ENCODE measurements around the gene CACNG6.
A peak's percentile ranks its signal among the peaks of the same experiment; 100 is the strongest.
"Not testable (repeated sequence)": the region's sequence is repeated elsewhere in the genome, so short reads cannot be mapped to it uniquely, and the experiment has no call there.

The CACNG6 gene

GRCh38 chr19:53991224-53992113, at the start of gene CACNG6:
CACNG6 (plus strand) TSS chr19:53991637; CDS start chr19:53992878, 1,241 bp downstream.
- TF ChIP-seq POLR2A (IDR thresholded peaks at IDR 0.05; ENCODE audit: low read depth, low read length) = 0 out of 2 replicates have a peak, but pooled peaks have one; percentile 12
- no peak for FAIRE-seq
- peak; percentile 95 for DNase-seq (ENCODE audit: insufficient read length, low spot score)

- no peak for FAIRE-seq
- no peak for TF ChIP-seq POLR2A (IDR thresholded peaks at IDR 0.05; ENCODE audit: low read depth, low read length)
- peak; percentile 51 for DNase-seq (ENCODE audit: insufficient read length, low spot score)
Observed at GRCh38 chr19:53942001-53942786, 49.2 kb upstream of the CACNG6 start.

- FAIRE-seq = no peak
- no peak for DNase-seq (ENCODE audit: insufficient read length, low spot score)
- TF ChIP-seq POLR2A (IDR thresholded peaks at IDR 0.05; ENCODE audit: low read depth, low read length) = no peak
Observed at GRCh38 chr19:53944416-53944815, 47.0 kb upstream of the CACNG6 start.

GRCh38 chr19:53944933-53945332, 46.5 kb upstream of the CACNG6 start:
- no peak for TF ChIP-seq POLR2A (IDR thresholded peaks at IDR 0.05; ENCODE audit: low read depth, low read length)
- DNase-seq (ENCODE audit: insufficient read length, low spot score) (no peak), FAIRE-seq (no peak)

GRCh38 chr19:53945441-53945840, 46.0 kb upstream of the CACNG6 start:
- DNase-seq (ENCODE audit: insufficient read length, low spot score) = peak; percentile 68
- TF ChIP-seq POLR2A (IDR thresholded peaks at IDR 0.05; ENCODE audit: low read depth, low read length) = no peak
- no peak for FAIRE-seq

GRCh38 chr19:53945998-53946397, 45.4 kb upstream of the CACNG6 start:
- FAIRE-seq = no peak
- no peak for TF ChIP-seq POLR2A (IDR thresholded peaks at IDR 0.05; ENCODE audit: low read depth, low read length)
- DNase-seq (ENCODE audit: insufficient read length, low spot score) = no peak

GRCh38 chr19:53947624-53948023, 43.8 kb upstream of the CACNG6 start:
- DNase-seq (ENCODE audit: insufficient read length, low spot score) = peak; percentile 58
- TF ChIP-seq POLR2A (IDR thresholded peaks at IDR 0.05; ENCODE audit: low read depth, low read length) = no peak
- no peak for FAIRE-seq

GRCh38 chr19:53948611-53949010, 42.8 kb upstream of the CACNG6 start:
- FAIRE-seq; DNase-seq (ENCODE audit: insufficient read length, low spot score): not testable (repeated sequence)

- no peak for TF ChIP-seq POLR2A (IDR thresholded peaks at IDR 0.05; ENCODE audit: low read depth, low read length)
- no peak for FAIRE-seq
- DNase-seq (ENCODE audit: insufficient read length, low spot score) = no peak
Observed at GRCh38 chr19:53951436-53951835, 40.0 kb upstream of the CACNG6 start.

- TF ChIP-seq POLR2A (IDR thresholded peaks at IDR 0.05; ENCODE audit: low read depth, low read length) = no peak
- no peak for DNase-seq (ENCODE audit: insufficient read length, low spot score)
- no peak for FAIRE-seq
Observed at GRCh38 chr19:53951947-53952346, 39.5 kb upstream of the CACNG6 start.

GRCh38 chr19:53953383-53953782, 38.1 kb upstream of the CACNG6 start:
- no peak for TF ChIP-seq POLR2A (IDR thresholded peaks at IDR 0.05; ENCODE audit: low read depth, low read length)
- no peak for DNase-seq (ENCODE audit: insufficient read length, low spot score)
- no peak for FAIRE-seq

- FAIRE-seq (no peak), DNase-seq (ENCODE audit: insufficient read length, low spot score) (no peak)
- TF ChIP-seq POLR2A (IDR thresholded peaks at IDR 0.05; ENCODE audit: low read depth, low read length) = no peak
Observed at GRCh38 chr19:53957448-53958167, 33.8 kb upstream of the CACNG6 start.

- FAIRE-seq (no peak), DNase-seq (ENCODE audit: insufficient read length, low spot score) (no peak)
- TF ChIP-seq POLR2A (IDR thresholded peaks at IDR 0.05; ENCODE audit: low read depth, low read length) = no peak
Observed at GRCh38 chr19:53958168-53958571, 33.3 kb upstream of the CACNG6 start.

All from H54 (cell line).